ENCODE data around the gene ANKRD11.

ANKRD11 gene

DNA sequence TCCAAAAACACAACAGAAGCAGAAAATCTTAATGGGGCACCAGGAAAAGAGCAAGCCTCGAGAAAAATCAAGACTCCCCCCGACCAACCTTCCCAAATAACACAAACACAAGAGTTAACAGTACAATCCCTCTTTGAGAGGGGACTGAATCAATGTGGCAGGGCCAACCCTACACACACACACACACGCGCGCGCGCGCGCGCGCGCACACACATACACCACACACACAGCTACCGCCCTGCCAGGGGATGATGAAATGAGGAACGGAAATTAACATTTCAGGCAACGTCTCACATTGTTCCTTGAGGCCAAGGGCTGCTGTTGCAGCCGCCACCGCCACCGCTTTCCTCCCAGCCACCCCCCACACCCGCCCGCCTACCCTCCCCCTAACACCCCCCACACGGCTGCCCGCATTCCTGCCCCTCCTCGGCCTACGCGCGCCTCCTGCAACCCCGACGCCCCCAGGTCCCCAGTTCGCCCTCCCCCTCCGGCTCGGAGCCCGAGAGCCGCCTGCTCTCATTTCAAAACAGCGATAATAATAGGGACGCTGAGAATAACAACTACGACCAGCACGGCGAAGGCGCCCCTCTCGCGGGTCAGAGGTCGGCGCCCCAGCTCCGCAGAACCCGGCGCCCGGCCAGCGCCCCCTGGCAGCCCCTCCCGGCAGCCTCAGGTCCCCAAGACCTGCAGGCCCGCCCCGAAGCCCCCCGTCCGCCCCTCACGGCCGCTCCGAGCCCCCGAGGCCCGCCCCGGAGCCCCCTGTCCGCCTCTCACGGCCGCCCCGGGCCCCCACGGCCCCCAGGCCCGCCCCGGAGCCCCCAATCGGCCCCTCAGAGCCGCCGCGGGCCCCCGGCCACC, 1.1 kb downstream of the ANKRD11 start:
- H3K9me3 ChIP-seq (ENCODE audit: insufficient read depth, low read depth, low read length) = no peaks in the 10 kb centered on the region
- H3K27me3 ChIP-seq (ENCODE audit: insufficient read depth, low read length) = no peaks in the 10 kb centered on the region
- H3K4me3 ChIP-seq (ENCODE audit: low read length) = peak overlapping the region; percentile 93
- peak overlapping the region; percentile 95 for H3K9ac ChIP-seq (ENCODE audit: low read depth, low read length)
- H3K27ac ChIP-seq (ENCODE audit: low read length) = peak overlapping the region; percentile 86
- H3K4me1 ChIP-seq (ENCODE audit: insufficient read depth, low read length) = peaks cover 24% of the 10 kb centered on the region
- H3K36me3 ChIP-seq (ENCODE audit: insufficient read depth, low read depth, low read length) = no peaks in the 10 kb centered on the region

DNA sequence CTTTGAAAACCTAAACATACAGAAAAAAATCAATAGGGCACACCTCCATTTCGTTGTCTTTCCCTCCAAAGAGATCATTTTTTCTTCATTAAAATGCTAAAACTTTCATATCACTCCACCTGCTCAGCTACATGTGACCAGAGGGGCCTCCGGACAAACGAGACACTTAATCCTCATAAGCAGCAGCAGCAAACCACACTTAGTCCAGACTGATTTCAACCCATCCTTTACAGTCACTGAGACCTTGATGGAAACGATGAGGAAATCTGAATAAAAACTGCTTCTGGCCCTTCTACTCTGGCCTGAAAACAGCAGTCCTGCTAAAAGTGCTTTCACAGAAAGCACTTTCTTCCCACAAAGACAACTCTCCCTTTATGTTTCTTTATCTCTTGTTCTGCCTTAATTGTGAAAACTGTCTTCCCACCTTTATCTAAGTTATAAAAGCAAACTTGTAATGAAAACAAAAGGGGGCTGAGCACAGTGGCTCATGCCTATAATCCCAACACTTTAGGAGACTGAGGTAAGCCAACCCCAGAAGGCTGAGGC, 4.6 kb downstream of the ANKRD11 start:
- Histone ChIP-seq H3K27me3 (ENCODE audit: insufficient read depth, low read length) (no peaks in the 10 kb centered on the region), H3K27ac (ENCODE audit: low read length) (no peak overlapping the region), H3K9me3 (ENCODE audit: insufficient read depth, low read depth, low read length) (no peaks in the 10 kb centered on the region), H3K36me3 (ENCODE audit: insufficient read depth, low read depth, low read length) (no peaks in the 10 kb centered on the region), H3K4me3 (ENCODE audit: low read length) (no peak overlapping the region), H3K4me1 (ENCODE audit: insufficient read depth, low read length) (peaks cover 36% of the 10 kb centered on the region), H3K9ac (ENCODE audit: low read depth, low read length) (no peak overlapping the region)

DNA sequence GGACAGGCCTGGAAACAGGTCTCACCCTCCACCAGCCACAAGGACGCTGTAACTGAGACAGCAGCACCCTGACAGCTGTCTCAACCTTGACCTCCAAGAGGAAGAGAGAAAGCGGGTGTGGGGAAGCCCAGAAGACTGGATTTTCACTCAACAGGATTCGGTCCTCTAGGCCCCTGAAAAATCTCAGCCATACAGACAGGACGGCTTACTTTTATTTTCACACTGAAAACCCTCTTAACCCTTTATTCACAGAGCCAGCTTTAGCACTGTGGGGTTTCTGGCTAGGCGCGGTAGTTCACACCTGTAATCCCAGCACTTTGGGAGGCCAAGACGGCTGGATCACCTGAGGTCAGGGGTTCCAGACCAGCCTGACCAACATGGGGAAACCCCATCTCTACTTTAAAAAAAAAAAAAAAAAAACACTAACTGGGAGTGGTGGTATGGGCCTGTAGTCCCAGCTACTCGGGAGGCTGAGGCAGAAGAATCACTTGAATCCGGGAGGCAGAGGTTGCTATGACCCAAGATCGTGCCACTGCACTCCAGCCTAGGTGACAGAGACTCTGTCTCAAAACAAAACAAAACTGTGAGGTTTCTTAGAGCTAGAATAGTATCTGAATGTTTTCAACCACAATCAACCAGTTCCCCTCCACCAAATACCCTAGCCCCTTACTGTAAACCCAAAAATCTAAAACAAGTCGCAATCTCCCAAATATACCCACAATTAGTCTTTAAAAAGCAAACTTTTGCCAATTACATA, 5.3 kb downstream of the ANKRD11 start:
- no peak overlapping the region for H3K4me3 ChIP-seq (ENCODE audit: low read length)
- H3K9ac ChIP-seq (ENCODE audit: low read depth, low read length) = no peak overlapping the region
- H3K36me3 ChIP-seq (ENCODE audit: insufficient read depth, low read depth, low read length) = no peaks in the 10 kb centered on the region
- H3K27ac ChIP-seq (ENCODE audit: low read length) = no peak overlapping the region
- peaks cover 36% of the 10 kb centered on the region for H3K4me1 ChIP-seq (ENCODE audit: insufficient read depth, low read length)
- no peaks in the 10 kb centered on the region for H3K27me3 ChIP-seq (ENCODE audit: insufficient read depth, low read length)
- H3K9me3 ChIP-seq (ENCODE audit: insufficient read depth, low read depth, low read length) = no peaks in the 10 kb centered on the region

DNA sequence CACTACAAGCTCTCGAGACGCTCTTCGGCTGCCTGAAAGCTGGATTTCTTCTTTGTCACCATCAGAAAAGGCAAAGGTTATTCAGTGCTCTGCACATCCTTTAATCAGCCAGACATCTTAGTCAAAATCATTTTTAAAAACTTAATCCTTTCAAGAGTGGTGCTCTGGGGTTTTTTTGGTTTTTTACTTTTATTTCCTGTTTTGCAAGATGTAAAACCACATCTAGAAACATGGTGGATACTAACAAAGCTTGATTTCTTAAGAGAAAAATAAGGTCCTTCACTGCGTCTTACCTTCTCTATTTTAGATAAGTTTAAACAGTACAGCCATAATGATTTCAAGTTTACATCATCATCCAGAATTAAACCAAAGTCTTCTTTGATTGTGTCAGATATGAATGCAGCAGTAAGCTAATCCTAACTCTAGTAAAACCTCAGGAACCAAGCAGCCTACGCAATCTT, 6.3 kb downstream of the ANKRD11 start:
- Histone ChIP-seq H3K27me3 (ENCODE audit: insufficient read depth, low read length) (no peaks in the 10 kb centered on the region), H3K4me1 (ENCODE audit: insufficient read depth, low read length) (peaks cover 36% of the 10 kb centered on the region), H3K36me3 (ENCODE audit: insufficient read depth, low read depth, low read length) (no peaks in the 10 kb centered on the region), H3K9ac (ENCODE audit: low read depth, low read length) (no peak overlapping the region), H3K9me3 (ENCODE audit: insufficient read depth, low read depth, low read length) (no peaks in the 10 kb centered on the region), H3K4me3 (ENCODE audit: low read length) (no peak overlapping the region), H3K27ac (ENCODE audit: low read length) (no peak overlapping the region)

DNA sequence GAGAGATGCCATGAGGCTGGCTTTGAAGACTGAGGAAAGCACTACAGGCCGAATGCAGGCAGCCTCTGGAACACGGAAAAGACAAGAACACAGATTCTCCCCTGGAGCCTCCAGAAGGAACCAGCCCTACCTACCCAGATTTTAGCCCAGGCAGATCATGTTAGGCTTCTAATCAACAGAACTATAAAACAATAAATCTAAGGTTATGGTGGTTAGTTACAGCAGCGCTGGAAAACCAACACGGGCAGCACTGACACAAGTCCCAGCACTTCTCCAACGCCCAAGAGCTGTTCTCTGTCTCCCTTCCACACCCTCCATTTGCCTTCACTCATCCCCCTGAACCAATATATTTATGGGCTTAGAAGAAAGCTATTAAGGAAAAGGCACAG, 7.5 kb downstream of the ANKRD11 start:
- Histone ChIP-seq H3K9me3 (ENCODE audit: insufficient read depth, low read depth, low read length) (no peaks in the 10 kb centered on the region), H3K27me3 (ENCODE audit: insufficient read depth, low read length) (no peaks in the 10 kb centered on the region), H3K36me3 (ENCODE audit: insufficient read depth, low read depth, low read length) (no peaks in the 10 kb centered on the region), H3K9ac (ENCODE audit: low read depth, low read length) (no peak overlapping the region), H3K27ac (ENCODE audit: low read length) (no peak overlapping the region), H3K4me1 (ENCODE audit: insufficient read depth, low read length) (peaks cover 31% of the 10 kb centered on the region), H3K4me3 (ENCODE audit: low read length) (no peak overlapping the region)

DNA sequence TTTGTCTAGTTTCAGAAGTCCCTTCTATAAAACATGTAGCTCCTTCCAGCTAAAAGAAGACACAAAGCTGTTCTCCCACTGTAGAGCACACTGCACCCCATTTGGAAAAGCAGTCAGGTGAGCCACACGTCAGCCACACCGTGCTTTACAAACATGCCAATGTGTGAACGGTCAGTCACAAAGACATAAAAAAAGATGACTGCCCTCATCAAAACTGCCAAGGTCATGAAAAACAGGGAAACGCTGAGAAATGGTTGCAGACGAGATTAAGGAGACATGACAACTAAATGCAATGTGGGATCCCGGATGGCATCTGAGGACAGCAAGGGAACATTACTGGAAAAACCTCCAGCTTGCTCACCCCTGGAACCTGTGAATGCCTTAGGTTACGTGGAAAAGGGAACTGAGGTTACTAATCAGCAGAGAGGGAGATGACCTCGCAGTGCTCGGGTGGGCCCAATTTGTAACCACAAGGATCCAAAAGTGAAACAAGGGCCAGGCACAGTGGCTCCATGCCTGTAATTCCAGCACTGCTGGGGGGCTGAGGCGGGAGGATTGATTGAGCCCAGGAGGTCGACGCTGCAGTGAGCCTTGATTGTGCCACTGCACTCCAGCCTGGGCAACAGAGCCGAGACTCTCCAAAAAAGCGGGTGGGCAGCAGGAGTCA, 8.1 kb downstream of the ANKRD11 start:
- H3K9ac ChIP-seq (ENCODE audit: low read depth, low read length) = no peak overlapping the region
- no peaks in the 10 kb centered on the region for H3K36me3 ChIP-seq (ENCODE audit: insufficient read depth, low read depth, low read length)
- no peaks in the 10 kb centered on the region for H3K27me3 ChIP-seq (ENCODE audit: insufficient read depth, low read length)
- peaks cover 30% of the 10 kb centered on the region for H3K4me1 ChIP-seq (ENCODE audit: insufficient read depth, low read length)
- no peak overlapping the region for H3K27ac ChIP-seq (ENCODE audit: low read length)
- H3K9me3 ChIP-seq (ENCODE audit: insufficient read depth, low read depth, low read length) = no peaks in the 10 kb centered on the region
- no peak overlapping the region for H3K4me3 ChIP-seq (ENCODE audit: low read length)

DNA sequence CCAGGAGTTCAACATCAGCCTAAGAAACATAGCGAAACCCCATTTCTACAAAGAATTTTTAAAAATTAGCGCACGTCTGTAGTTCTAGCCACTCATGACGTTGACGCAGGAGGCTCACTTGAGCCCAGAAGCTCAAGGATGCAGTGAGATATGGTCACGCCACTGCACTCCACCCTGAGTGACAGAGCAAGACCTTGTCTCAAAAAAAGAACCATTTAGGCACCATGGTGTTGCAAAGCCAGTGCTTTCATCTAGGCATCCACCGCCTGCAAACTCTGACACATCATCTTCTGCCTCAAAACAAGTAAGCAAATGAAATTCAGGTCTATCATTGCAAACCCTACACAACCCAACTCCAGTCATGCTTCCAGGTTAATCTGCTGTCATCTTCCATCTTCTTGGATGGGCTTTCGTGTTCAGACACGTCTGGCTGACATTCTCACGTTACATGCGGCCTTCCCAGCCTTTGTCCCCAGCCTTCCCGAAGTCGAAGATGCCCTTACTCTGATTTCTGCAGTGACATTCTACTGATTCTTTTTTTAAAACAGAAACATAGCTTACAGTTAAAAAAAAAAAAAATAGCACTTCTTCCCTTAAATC, 8.9 kb downstream of the ANKRD11 start:
- Histone ChIP-seq H3K9me3 (ENCODE audit: insufficient read depth, low read depth, low read length) (no peaks in the 10 kb centered on the region), H3K36me3 (ENCODE audit: insufficient read depth, low read depth, low read length) (no peaks in the 10 kb centered on the region), H3K27me3 (ENCODE audit: insufficient read depth, low read length) (no peaks in the 10 kb centered on the region), H3K27ac (ENCODE audit: low read length) (no peak overlapping the region), H3K9ac (ENCODE audit: low read depth, low read length) (no peak overlapping the region), H3K4me1 (ENCODE audit: insufficient read depth, low read length) (peaks cover 30% of the 10 kb centered on the region), H3K4me3 (ENCODE audit: low read length) (no peak overlapping the region)

DNA sequence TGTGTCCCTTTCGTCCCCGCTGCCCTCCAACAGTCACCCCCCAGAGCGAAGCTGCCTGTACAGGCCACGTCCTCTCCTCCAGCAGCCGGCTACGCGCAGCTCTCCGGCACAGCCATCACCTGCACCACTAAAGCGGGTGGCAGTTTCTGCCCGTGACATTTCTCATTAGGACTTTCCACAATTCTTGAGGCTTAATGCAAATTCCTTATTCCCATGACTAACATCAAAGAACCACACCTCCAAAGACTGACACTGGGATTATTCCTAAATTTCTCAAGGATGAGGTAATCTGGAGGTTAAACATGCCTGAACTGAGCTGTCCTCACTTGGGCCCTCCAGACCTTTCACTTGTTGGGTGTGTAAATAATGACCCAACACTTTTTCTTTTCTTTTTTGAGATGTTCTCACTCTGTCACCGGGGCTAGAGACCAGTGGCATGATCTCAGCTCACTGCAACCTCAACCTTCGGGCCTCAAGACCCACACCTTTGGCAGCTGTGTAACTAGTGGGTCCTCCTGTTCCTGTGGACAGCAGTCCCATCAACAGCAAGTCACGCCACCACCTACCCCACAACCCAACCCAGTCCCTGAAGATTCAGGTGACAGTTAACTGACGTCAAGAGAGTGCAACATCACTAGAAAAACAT, 11.7 kb downstream of the ANKRD11 start:
- no peaks in the 10 kb centered on the region for H3K27me3 ChIP-seq (ENCODE audit: insufficient read depth, low read length)
- H3K9ac ChIP-seq (ENCODE audit: low read depth, low read length) = no peak overlapping the region
- no peaks in the 10 kb centered on the region for H3K9me3 ChIP-seq (ENCODE audit: insufficient read depth, low read depth, low read length)
- peaks cover 23% of the 10 kb centered on the region for H3K4me1 ChIP-seq (ENCODE audit: insufficient read depth, low read length)
- H3K4me3 ChIP-seq (ENCODE audit: low read length) = no peak overlapping the region
- H3K36me3 ChIP-seq (ENCODE audit: insufficient read depth, low read depth, low read length) = no peaks in the 10 kb centered on the region
- no peak overlapping the region for H3K27ac ChIP-seq (ENCODE audit: low read length)

DNA sequence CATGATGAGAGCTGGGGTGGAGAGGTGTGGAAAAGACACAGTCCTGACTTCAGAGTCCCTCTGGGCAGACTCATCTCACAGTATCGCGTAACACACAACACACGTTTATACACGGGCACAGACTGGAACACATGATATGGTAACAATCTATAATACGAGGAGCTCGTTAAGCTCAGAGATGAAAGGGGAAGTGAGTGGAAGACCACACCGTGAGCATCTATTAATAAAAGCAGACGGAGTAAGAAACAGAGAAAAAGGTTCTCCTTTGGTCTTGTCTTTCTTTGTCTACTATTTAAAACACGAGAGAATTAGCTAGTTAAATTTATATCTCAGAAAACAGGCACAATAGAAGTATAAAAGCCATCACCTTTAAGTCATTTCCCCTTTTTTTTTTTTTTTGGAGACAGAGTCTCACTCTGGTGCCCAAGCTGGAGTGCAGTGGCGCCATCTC, 13.5 kb downstream of the ANKRD11 start:
- no peak overlapping the region for H3K9ac ChIP-seq (ENCODE audit: low read depth, low read length)
- H3K27me3 ChIP-seq (ENCODE audit: insufficient read depth, low read length) = no peaks in the 10 kb centered on the region
- no peak overlapping the region for H3K4me3 ChIP-seq (ENCODE audit: low read length)
- H3K27ac ChIP-seq (ENCODE audit: low read length) = no peak overlapping the region
- no peaks in the 10 kb centered on the region for H3K36me3 ChIP-seq (ENCODE audit: insufficient read depth, low read depth, low read length)
- no peaks in the 10 kb centered on the region for H3K9me3 ChIP-seq (ENCODE audit: insufficient read depth, low read depth, low read length)
- H3K4me1 ChIP-seq (ENCODE audit: insufficient read depth, low read length) = peaks cover 12% of the 10 kb centered on the region

DNA sequence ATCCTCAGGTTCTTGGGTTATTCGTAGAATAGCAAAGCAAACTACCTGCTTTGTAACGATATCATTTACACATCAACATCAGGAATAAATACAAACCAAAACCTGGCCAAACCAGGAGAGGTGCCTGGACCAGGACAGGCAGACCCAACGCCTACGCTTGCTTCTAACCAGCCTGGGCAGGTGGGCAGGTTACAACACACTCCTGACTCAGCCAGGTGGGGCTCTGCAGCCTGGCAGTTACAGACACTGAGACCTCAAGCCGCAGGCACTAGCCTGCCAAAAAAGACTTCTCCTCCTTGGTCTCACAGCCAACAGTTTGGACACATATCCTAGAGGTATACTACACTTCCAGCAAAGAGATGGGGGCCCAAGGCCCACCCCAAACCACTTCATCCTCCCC, 14.0 kb downstream of the ANKRD11 start:
- no peak overlapping the region for H3K9ac ChIP-seq (ENCODE audit: low read depth, low read length)
- peaks cover 11% of the 10 kb centered on the region for H3K4me1 ChIP-seq (ENCODE audit: insufficient read depth, low read length)
- H3K27ac ChIP-seq (ENCODE audit: low read length) = no peak overlapping the region
- no peak overlapping the region for H3K4me3 ChIP-seq (ENCODE audit: low read length)
- no peaks in the 10 kb centered on the region for H3K9me3 ChIP-seq (ENCODE audit: insufficient read depth, low read depth, low read length)
- no peaks in the 10 kb centered on the region for H3K36me3 ChIP-seq (ENCODE audit: insufficient read depth, low read depth, low read length)
- H3K27me3 ChIP-seq (ENCODE audit: insufficient read depth, low read length) = no peaks in the 10 kb centered on the region

DNA sequence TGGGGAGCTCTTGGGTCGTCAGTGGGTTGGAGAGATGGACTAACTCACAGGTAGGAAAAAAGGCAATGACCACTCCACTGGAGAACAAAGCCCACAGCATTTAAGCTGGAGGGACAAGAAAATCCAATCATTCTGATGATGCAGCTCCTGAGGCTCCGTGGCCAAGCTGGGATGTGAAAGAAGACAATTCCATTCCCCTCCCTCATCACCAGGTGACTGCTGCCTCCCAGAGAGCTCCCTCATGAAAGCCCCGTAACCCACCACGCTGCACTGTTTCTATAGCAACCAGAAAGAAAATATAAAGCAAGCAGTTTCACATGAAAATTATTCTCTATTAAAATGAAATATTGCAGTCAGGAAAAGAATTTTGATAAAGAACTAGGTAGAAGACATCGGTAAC, 15.2 kb downstream of the ANKRD11 start:
- Histone ChIP-seq H3K36me3 (ENCODE audit: insufficient read depth, low read depth, low read length) (no peaks in the 10 kb centered on the region), H3K9ac (ENCODE audit: low read depth, low read length) (no peak overlapping the region), H3K4me3 (ENCODE audit: low read length) (no peak overlapping the region), H3K27me3 (ENCODE audit: insufficient read depth, low read length) (no peaks in the 10 kb centered on the region), H3K4me1 (ENCODE audit: insufficient read depth, low read length) (peaks cover 11% of the 10 kb centered on the region), H3K27ac (ENCODE audit: low read length) (no peak overlapping the region), H3K9me3 (ENCODE audit: insufficient read depth, low read depth, low read length) (no peaks in the 10 kb centered on the region)
